HEK293 (cell line): ENCODE results near the gene PRPF40B.

Experiments used
- CTCF ChIA-PET: fragments of 350-600 bp; formaldehyde crosslinking; extraction: SDS; loops from one replicate; lab custom pipeline; 2021; ENCODE audit warnings: antibody characterized with exemption; lab: Yijun Ruan, JAX
- POLR2A ChIA-PET: fragments of 300-600 bp; formaldehyde crosslinking; extraction: SDS; loops from one replicate; lab custom pipeline; 2020; ENCODE audit warnings: antibody characterized with exemption, inconsistent platforms; lab: Yijun Ruan, JAX
- H3K27ac ChIP-seq: fragments of 200-500 bp; sonication (Bioruptor generic); 2 replicates; pipeline ENCODE4 v1.5.1; 2014; ENCODE audit warnings: low read depth, low read length, control low read depth, inconsistent platforms; ENCODE audit errors: extremely low read depth
- H3K36me3 ChIP-seq, 2 experiments: fragments of 200-500 bp in 1 of 2; sonication (Bioruptor generic) in 1 of 2; 1 replicate in 1 of 2; 2 replicates in 1 of 2; pipeline ENCODE4 v1.5.1; 2014 to 2017; ENCODE audit warnings: inconsistent platforms in 2 of 2, low read length in 2 of 2; ENCODE audit not compliant: control insufficient read depth in 2 of 2, insufficient read depth in 1 of 2
- H3K4me1 ChIP-seq: fragments of 200-500 bp; sonication (Bioruptor generic); 2 replicates; pipeline ENCODE4 v1.5.1; 2014; ENCODE audit warnings: mild to moderate bottlenecking, low read length, inconsistent platforms; ENCODE audit not compliant: control insufficient read depth, insufficient read depth
- H3K4me3 ChIP-seq: 2 replicates; pipeline ENCODE4 v1.5.1; 2011; ENCODE audit warnings: low read depth, mild to moderate bottlenecking, control low read depth, low read length, moderate library complexity
- H3K9me3 ChIP-seq: fragments of 200-500 bp; sonication (Bioruptor generic); 2 replicates; pipeline ENCODE4 v1.5.1; 2014; ENCODE audit warnings: low read depth, low read length, inconsistent platforms; ENCODE audit not compliant: control insufficient read depth, insufficient read depth
- GLI4 ChIP-seq: fragments of 450-650 bp; formaldehyde crosslinking; IDR thresholded peaks from 2 replicates; pipeline ENCODE4 v1.5.1; 2016; ENCODE audit warnings: missing biosample characterization, missing genetic modification characterization
- PRDM10 ChIP-seq: fragments of 450-650 bp; formaldehyde crosslinking; IDR thresholded peaks from 2 replicates; pipeline ENCODE4 v1.5.1; 2016; ENCODE audit warnings: missing biosample characterization, missing genetic modification characterization
- REPIN1 ChIP-seq: fragments of 450-650 bp; formaldehyde crosslinking; IDR thresholded peaks from 2 replicates; pipeline ENCODE4 v1.5.1; 2017; ENCODE audit warnings: missing biosample characterization, missing genetic modification characterization, low read depth
- TCF7L2 ChIP-seq: IDR thresholded peaks from 2 replicates; pipeline ENCODE4 v1.6.1; 2011; ENCODE audit warnings: low read depth, mild to moderate bottlenecking, inconsistent platforms, low read length, moderate library complexity, borderline replicate concordance
- TSHZ1 ChIP-seq: fragments of 450-650 bp; formaldehyde crosslinking; IDR thresholded peaks from 2 replicates; pipeline ENCODE4 v1.5.1; 2016; ENCODE audit warnings: missing biosample characterization, missing genetic modification characterization, borderline replicate concordance
- ZBTB21 ChIP-seq: fragments of 450-650 bp; formaldehyde crosslinking; IDR thresholded peaks from 2 replicates; pipeline ENCODE4 v1.5.1; 2017; ENCODE audit warnings: missing biosample characterization, missing genetic modification characterization
- ZBTB8A ChIP-seq: fragments of 450-650 bp; formaldehyde crosslinking; IDR thresholded peaks from 2 replicates; pipeline ENCODE4 v1.5.1; 2016; ENCODE audit warnings: missing biosample characterization, missing genetic modification characterization
- ZFHX2 ChIP-seq: fragments of 450-650 bp; formaldehyde crosslinking; conservative IDR thresholded peaks from 2 replicates; pipeline ENCODE4 v1.5.1; 2016; ENCODE audit warnings: missing biosample characterization, missing genetic modification characterization
- ZFP3 ChIP-seq: fragments of 450-650 bp; formaldehyde crosslinking; IDR thresholded peaks from 2 replicates; pipeline ENCODE4 v1.5.1; 2016; ENCODE audit warnings: low read depth, missing biosample characterization, missing genetic modification characterization
- ZNF157 ChIP-seq: fragments of 450-650 bp; formaldehyde crosslinking; IDR thresholded peaks from 2 replicates; pipeline ENCODE4 v1.5.1; 2016; ENCODE audit warnings: missing biosample characterization, missing genetic modification characterization
- ZNF18 ChIP-seq: fragments of 450-650 bp; formaldehyde crosslinking; IDR thresholded peaks from 2 replicates; pipeline ENCODE4 v1.5.1; 2016; ENCODE audit warnings: missing biosample characterization, missing genetic modification characterization
- ZNF24 ChIP-seq: fragments of 450-650 bp; formaldehyde crosslinking; IDR thresholded peaks from 2 replicates; pipeline ENCODE4 v1.5.1; 2016; ENCODE audit warnings: missing biosample characterization, missing genetic modification characterization
- ZNF292 ChIP-seq: fragments of 450-650 bp; formaldehyde crosslinking; IDR thresholded peaks from 2 replicates; pipeline ENCODE4 v1.5.1; 2016; ENCODE audit warnings: low read depth, missing biosample characterization, missing genetic modification characterization, borderline replicate concordance
- ZNF335 ChIP-seq: fragments of 450-650 bp; formaldehyde crosslinking; conservative IDR thresholded peaks from 2 replicates; pipeline ENCODE4 v1.5.1; 2016; ENCODE audit warnings: missing biosample characterization, missing genetic modification characterization
- ZNF398 ChIP-seq: fragments of 450-650 bp; formaldehyde crosslinking; IDR thresholded peaks from 2 replicates; pipeline ENCODE4 v1.5.1; 2017; ENCODE audit warnings: missing biosample characterization, missing genetic modification characterization
- ZNF416 ChIP-seq: fragments of 450-650 bp; formaldehyde crosslinking; IDR thresholded peaks from 2 replicates; pipeline ENCODE4 v1.5.1; 2016; ENCODE audit warnings: missing biosample characterization, missing genetic modification characterization
- ZNF510 ChIP-seq: fragments of 450-650 bp; formaldehyde crosslinking; IDR thresholded peaks from 2 replicates; pipeline ENCODE4 v1.5.1; 2018; ENCODE audit warnings: mild to moderate bottlenecking, missing genetic modification characterization, missing biosample characterization; ENCODE audit not compliant: insufficient replicate concordance
- ZNF639 ChIP-seq: fragments of 450-650 bp; formaldehyde crosslinking; IDR thresholded peaks from 2 replicates; pipeline ENCODE4 v1.5.1; 2016; ENCODE audit warnings: missing biosample characterization, missing genetic modification characterization
- ZNF830 ChIP-seq: fragments of 450-650 bp; IDR thresholded peaks from 2 replicates; pipeline ENCODE4 v1.5.0; 2018; ENCODE audit warnings: missing biosample characterization, missing genetic modification characterization, low read depth, mild to moderate bottlenecking, moderate library complexity
- ZSCAN16 ChIP-seq: fragments of 450-650 bp; formaldehyde crosslinking; IDR thresholded peaks from 2 replicates; pipeline ENCODE4 v1.5.1; 2016; ENCODE audit warnings: missing biosample characterization, missing genetic modification characterization

PRPF40B gene

GRCh38 chr12:49654715-49655114, 31.4 kb downstream of the PRPF40B start (continued):
- TF ChIP-seq REPIN1 (tag by site-specific recombination) (no peak), GLI4 (no peak), ZNF18 (tag by site-specific recombination) (no peak), ZNF292 (tag by site-specific recombination) (no peak), TCF7L2 (no peak), ZNF157 (tag by site-specific recombination) (no peak), ZNF416 (tag by site-specific recombination) (no peak), ZNF24 (tag by site-specific recombination) (no peak), PRDM10 (tag by site-specific recombination) (no peak), TSHZ1 (tag by site-specific recombination) (no peak)

GRCh38 chr12:49655595-49656236, 32.4 kb downstream of the PRPF40B start:
- TF ChIP-seq TCF7L2: no peak
- Histone ChIP-seq H3K36me3 (peaks cover 0 to 40% of the 10 kb centered on the region in 2 experiments; a peak in 1 of 3 replicates), H3K4me1 (no peaks in the 10 kb centered on the region), H3K4me3 (no peak overlapping the region), H3K9me3 (no peaks in the 10 kb centered on the region), H3K27ac (no peak overlapping the region)
- ChIA-PET POLR2A (interaction anchor here (0.6 kb wide), 1 partner anchor 45 kb away, joined by 5 read pairs; no protein-coding TSS in a partner anchor), CTCF (interaction anchor here (0.7 kb wide), 1 partner anchor 17 kb away, joined by 3 read pairs; no protein-coding TSS in a partner anchor)

- no peaks in the 10 kb centered on the region for H3K9me3 ChIP-seq
- peaks cover 8% of the 10 kb centered on the region for H3K4me1 ChIP-seq
- POLR2A ChIA-PET: no interaction called here
- H3K36me3 ChIP-seq: peaks cover 0 to 36% of the 10 kb centered on the region in 2 experiments; a peak in 1 of 3 replicates
- CTCF ChIA-PET: no interaction called here
- no peak overlapping the region for H3K27ac ChIP-seq
- no peak overlapping the region for H3K4me3 ChIP-seq
- no peak for TF ChIP-seq ZFP3
- no peak for TF ChIP-seq ZNF398 (tag by site-specific recombination)
- no peak for TF ChIP-seq ZFHX2 (tag by site-specific recombination)
- TF ChIP-seq ZSCAN16 (tag by site-specific recombination): no peak
- no peak for TF ChIP-seq ZNF510 (tag by site-specific recombination)
- TF ChIP-seq ZNF639 (tag by site-specific recombination): no peak
- TF ChIP-seq ZNF830 (tag by site-specific recombination): no peak
- TF ChIP-seq ZNF335: no peak
- no peak for TF ChIP-seq ZBTB8A
- no peak for TF ChIP-seq ZBTB21 (tag by site-specific recombination)
These were observed 34.9 kb downstream of the PRPF40B start for GRCh38 chr12:49658276-49658675.
